ENCODE data around the gene ANKRD28.

ANKRD28 gene

GRCh38 chr3:15635121-15635661, 162.6 kb downstream of the ANKRD28 start:
- Histone ChIP-seq H3K4me3 (replicated peaks; ENCODE audit: low read depth, low read length) (no peak overlapping the region), H3K36me3 (ENCODE audit: control insufficient read depth, insufficient read depth, low read length) (no peaks in the 10 kb centered on the region), H3K27me3 (replicated peaks; ENCODE audit: control insufficient read depth, insufficient read depth, low read length) (no peaks in the 10 kb centered on the region)
- no peak for TF ChIP-seq CTCF (IDR thresholded peaks at IDR 0.05; ENCODE audit: insufficient read depth, low read length, poor library complexity, severe bottlenecking)
- DNase-seq (ENCODE audit: extremely low read depth, insufficient read length) = no peak

- no peak overlapping the region for H3K4me3 ChIP-seq (replicated peaks; ENCODE audit: low read depth, low read length)
- H3K27me3 ChIP-seq (replicated peaks; ENCODE audit: control insufficient read depth, insufficient read depth, low read length) = no peaks in the 10 kb centered on the region
- H3K36me3 ChIP-seq (ENCODE audit: control insufficient read depth, insufficient read depth, low read length) = no peaks in the 10 kb centered on the region
- TF ChIP-seq CTCF (IDR thresholded peaks at IDR 0.05; ENCODE audit: insufficient read depth, low read length, poor library complexity, severe bottlenecking) = no peak
- no peak for DNase-seq (ENCODE audit: extremely low read depth, insufficient read length)
Measured at GRCh38 chr3:15634671-15635070, 163.1 kb downstream of the ANKRD28 start.

GRCh38 chr3:15633766-15634598, 163.8 kb downstream of the ANKRD28 start:
- H3K36me3 ChIP-seq (ENCODE audit: control insufficient read depth, insufficient read depth, low read length) = no peaks in the 10 kb centered on the region
- no peaks in the 10 kb centered on the region for H3K27me3 ChIP-seq (replicated peaks; ENCODE audit: control insufficient read depth, insufficient read depth, low read length)
- no peak for DNase-seq (ENCODE audit: extremely low read depth, insufficient read length)
- H3K4me3 ChIP-seq (replicated peaks; ENCODE audit: low read depth, low read length) = no peak overlapping the region
- TF ChIP-seq CTCF (IDR thresholded peaks at IDR 0.05; ENCODE audit: insufficient read depth, low read length, poor library complexity, severe bottlenecking) = no peak

- DNase-seq (ENCODE audit: extremely low read depth, insufficient read length) = no peak
- Histone ChIP-seq H3K27me3 (replicated peaks; ENCODE audit: control insufficient read depth, insufficient read depth, low read length) (no peaks in the 10 kb centered on the region), H3K36me3 (ENCODE audit: control insufficient read depth, insufficient read depth, low read length) (no peaks in the 10 kb centered on the region), H3K4me3 (replicated peaks; ENCODE audit: low read depth, low read length) (no peak overlapping the region)
- TF ChIP-seq CTCF (IDR thresholded peaks at IDR 0.05; ENCODE audit: insufficient read depth, low read length, poor library complexity, severe bottlenecking) = no peak
Measured at GRCh38 chr3:15633159-15633558, 164.6 kb downstream of the ANKRD28 start.

- Histone ChIP-seq H3K36me3 (ENCODE audit: control insufficient read depth, insufficient read depth, low read length) (no peaks in the 10 kb centered on the region), H3K4me3 (replicated peaks; ENCODE audit: low read depth, low read length) (no peak overlapping the region), H3K27me3 (replicated peaks; ENCODE audit: control insufficient read depth, insufficient read depth, low read length) (no peaks in the 10 kb centered on the region)
- no peak for TF ChIP-seq CTCF (IDR thresholded peaks at IDR 0.05; ENCODE audit: insufficient read depth, low read length, poor library complexity, severe bottlenecking)
- no peak for DNase-seq (ENCODE audit: extremely low read depth, insufficient read length)
Measured at GRCh38 chr3:15632212-15632580, 165.6 kb downstream of the ANKRD28 start.

All from GM06990 (cell line).